Colonic mucosa (tissue), 4 donors: Measurements from ENCODE around the gene CDK5RAP3. TPM values are rescaled to one million over a fixed set of nuclear protein-coding genes. Genes with fewer than 3 reads are reported as not detected.

Experiments
- DNase-seq: peaks from one replicate; pipeline ENCODE4 v3.0.0-alpha.2; 2020
- H3K27ac ChIP-seq: fragments of 200-600 bp; one replicate; pipeline ENCODE4 v1.8.0; 2021
- H3K27me3 ChIP-seq: fragments of 200-600 bp; one replicate; pipeline ENCODE4 v1.8.0; 2021
- H3K36me3 ChIP-seq: fragments of 200-600 bp; one replicate; pipeline ENCODE4 v1.8.0; 2021
- H3K4me1 ChIP-seq: fragments of 200-600 bp; one replicate; pipeline ENCODE4 v1.8.0; 2021; ENCODE audit warnings: mild to moderate bottlenecking
- H3K4me3 ChIP-seq: fragments of 200-600 bp; one replicate; pipeline ENCODE4 v1.8.0; 2021
- H3K9ac ChIP-seq, 2 donors: one replicate each; pipeline ENCODE4 v1.7.0; 2013; ENCODE audit warnings: control low read depth in 2 of 2, low read depth in 2 of 2, low read length in 2 of 2
- H3K9me3 ChIP-seq: fragments of 200-600 bp; one replicate; pipeline ENCODE4 v1.8.0; 2021
- intact Hi-C: fragments of 100-400 bp; cut with DNase I; formaldehyde crosslinking; loops from one replicate; pipeline ENCODE4 v1.14.1; 2022
- total RNA-seq, 2 donors: library from RNA; stranded (reverse); fragmentation: NEBNext Ultra II Directional in 1 of 2; extraction: Animal tissue kit (Norgen Biotek cat#: 25700) in 1 of 2; gene quantifications; one replicate each; pipeline ENCODE4 v1.2.1, GENCODE V29; 2021
- TF ChIP-seq, protein P1 (sequence below): fragments of 200-600 bp; IDR thresholded peaks from one replicate; pipeline ENCODE4 v1.8.0; 2022; ENCODE audit warnings: antibody characterized with exemption, mild to moderate bottlenecking
- donor health status: healthy.
- donor health status: DM: no; HTN: no; CAD: no.
- donor health status: DM: no; HTN: no; CAD: no.

CDK5RAP3 gene, protein sequence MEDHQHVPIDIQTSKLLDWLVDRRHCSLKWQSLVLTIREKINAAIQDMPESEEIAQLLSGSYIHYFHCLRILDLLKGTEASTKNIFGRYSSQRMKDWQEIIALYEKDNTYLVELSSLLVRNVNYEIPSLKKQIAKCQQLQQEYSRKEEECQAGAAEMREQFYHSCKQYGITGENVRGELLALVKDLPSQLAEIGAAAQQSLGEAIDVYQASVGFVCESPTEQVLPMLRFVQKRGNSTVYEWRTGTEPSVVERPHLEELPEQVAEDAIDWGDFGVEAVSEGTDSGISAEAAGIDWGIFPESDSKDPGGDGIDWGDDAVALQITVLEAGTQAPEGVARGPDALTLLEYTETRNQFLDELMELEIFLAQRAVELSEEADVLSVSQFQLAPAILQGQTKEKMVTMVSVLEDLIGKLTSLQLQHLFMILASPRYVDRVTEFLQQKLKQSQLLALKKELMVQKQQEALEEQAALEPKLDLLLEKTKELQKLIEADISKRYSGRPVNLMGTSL
- total RNA-seq: 100 to 1,000 TPM; 131 to 172 TPM

DNA sequence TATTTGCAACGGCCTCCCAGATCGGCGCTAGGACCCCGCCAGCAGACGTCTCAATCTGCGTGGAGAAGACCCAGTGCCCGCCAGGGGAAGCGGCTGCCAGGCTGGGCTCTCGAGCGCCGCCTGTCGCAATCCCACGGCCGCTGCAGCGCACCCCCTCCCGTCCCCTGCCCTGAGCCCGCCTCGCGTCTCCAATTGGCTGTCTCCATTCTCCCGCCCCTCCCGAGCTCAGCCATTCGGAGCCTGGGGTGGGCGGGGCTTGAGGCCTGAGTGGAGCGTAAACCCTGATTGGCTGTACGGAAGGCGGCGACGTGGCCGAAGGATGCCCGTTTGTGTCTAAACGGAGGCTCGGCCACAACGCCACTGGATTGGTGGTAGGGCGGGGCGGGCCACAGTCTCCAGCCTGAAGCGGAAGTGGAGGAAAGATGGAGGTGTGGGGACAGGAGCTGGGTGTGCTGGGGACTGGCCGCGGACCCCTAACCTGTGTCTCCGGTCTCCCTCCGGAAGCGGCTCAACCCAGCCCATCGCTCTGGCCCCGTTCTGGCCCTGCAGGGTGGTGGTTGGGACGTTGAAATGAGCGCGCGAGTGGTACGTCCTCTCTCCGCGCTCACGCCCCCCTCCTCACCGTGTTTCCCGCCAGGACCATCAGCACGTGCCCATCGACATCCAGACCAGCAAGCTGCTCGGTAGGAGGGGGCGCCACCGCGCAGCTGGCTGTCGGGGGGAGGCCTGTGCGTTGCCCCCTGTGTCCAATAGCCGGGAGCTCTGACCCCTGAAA is at the start of gene CDK5RAP3:
Gene CDK5RAP3 (plus strand): TSS at position 389 of the 775 bp plus-strand sequence. CDS start 34 bp downstream, at position 423.
- peak; percentile 100 for DNase-seq
- TF ChIP-seq, protein P1, sequence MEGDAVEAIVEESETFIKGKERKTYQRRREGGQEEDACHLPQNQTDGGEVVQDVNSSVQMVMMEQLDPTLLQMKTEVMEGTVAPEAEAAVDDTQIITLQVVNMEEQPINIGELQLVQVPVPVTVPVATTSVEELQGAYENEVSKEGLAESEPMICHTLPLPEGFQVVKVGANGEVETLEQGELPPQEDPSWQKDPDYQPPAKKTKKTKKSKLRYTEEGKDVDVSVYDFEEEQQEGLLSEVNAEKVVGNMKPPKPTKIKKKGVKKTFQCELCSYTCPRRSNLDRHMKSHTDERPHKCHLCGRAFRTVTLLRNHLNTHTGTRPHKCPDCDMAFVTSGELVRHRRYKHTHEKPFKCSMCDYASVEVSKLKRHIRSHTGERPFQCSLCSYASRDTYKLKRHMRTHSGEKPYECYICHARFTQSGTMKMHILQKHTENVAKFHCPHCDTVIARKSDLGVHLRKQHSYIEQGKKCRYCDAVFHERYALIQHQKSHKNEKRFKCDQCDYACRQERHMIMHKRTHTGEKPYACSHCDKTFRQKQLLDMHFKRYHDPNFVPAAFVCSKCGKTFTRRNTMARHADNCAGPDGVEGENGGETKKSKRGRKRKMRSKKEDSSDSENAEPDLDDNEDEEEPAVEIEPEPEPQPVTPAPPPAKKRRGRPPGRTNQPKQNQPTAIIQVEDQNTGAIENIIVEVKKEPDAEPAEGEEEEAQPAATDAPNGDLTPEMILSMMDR: peak; percentile 97
- H3K4me3 ChIP-seq: peak within 1 kb of the TSS; percentile 72
- peak within 1 kb of the TSS; percentile 62 for H3K27ac ChIP-seq
- peaks cover 4% of the 10 kb centered on the region for H3K4me1 ChIP-seq
- no peaks in the 10 kb centered on the region for H3K27me3 ChIP-seq
- H3K9ac ChIP-seq: peak within 1 kb of the TSS; percentile 76 to 91
- H3K9me3 ChIP-seq: no peaks in the 10 kb centered on the region
- intact Hi-C loops: loop anchor here (10.0 kb wide), 1 partner anchor 126 kb away; the partner anchor contains the start of gene SCRN2
- H3K36me3 ChIP-seq: peaks cover 12% of the 10 kb centered on the region

DNA sequence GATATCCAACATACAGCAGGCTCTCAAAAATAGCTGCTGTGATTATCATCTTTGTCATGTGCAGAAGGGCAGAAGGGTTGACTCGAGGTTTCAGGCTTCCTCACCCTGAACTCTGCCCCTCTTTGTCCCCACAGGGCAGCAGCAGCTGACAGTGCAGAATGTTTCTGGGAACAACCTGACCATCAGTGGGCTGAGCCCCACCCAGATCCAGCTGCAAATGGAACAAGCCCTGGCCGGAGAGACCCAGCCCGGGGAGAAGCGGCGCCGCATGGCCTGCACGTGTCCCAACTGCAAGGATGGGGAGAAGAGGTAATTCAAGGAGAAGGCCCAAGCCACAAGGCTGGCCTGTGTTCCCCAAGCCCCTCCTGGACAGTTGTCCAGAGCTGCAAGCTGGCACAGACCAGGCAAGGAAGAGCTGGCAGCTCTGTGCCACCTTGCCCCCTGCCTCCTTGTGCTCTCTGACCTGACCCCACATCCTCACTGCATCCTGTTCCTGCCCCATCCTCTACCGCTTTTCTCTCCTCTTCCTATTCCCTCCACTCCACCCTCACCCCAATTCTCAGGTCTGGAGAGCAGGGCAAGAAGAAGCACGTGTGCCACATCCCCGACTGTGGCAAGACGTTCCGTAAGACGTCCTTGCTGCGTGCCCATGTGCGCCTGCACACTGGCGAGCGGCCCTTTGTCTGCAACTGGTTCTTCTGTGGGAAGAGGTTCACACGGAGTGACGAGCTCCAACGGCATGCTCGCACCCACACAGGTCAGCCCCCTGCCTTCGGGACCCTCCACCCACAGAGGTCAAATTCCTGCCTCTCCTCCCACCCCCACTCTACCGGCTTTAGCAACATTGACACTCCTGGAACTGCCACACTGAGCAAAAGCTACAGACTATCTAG is 45.9 kb upstream of the CDK5RAP3 start:
- H3K4me1 ChIP-seq: no peaks in the 10 kb centered on the region
- DNase-seq: no peak
- intact Hi-C loops: no loop called here
- TF ChIP-seq, protein P1: no peak
- H3K9me3 ChIP-seq: no peaks in the 10 kb centered on the region
- H3K4me3 ChIP-seq: no peak overlapping the region
- no peaks in the 10 kb centered on the region for H3K27me3 ChIP-seq
- no peak overlapping the region for H3K27ac ChIP-seq
- H3K36me3 ChIP-seq: peaks cover 28% of the 10 kb centered on the region
- H3K9ac ChIP-seq: no peak overlapping the region

DNA sequence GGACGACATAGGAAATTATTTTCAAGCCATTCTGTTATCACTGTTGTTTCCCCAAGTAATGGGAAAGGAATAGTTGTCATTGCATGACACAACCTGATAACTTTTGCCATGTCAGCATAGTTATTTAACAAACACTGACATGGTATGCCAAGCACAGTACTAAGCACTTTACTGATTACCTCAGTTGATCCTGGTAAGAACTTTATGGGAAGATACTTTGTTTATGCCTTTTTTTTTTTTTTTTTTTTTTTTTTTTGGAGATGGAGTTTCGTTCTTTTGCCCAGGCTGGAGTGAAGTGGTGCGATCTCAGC is 45.3 kb upstream of the CDK5RAP3 start:
- Histone ChIP-seq H3K9ac (no peak overlapping the region), H3K4me1 (no peaks in the 10 kb centered on the region), H3K4me3 (no peak overlapping the region), H3K9me3 (no peaks in the 10 kb centered on the region), H3K36me3 (peaks cover 28% of the 10 kb centered on the region), H3K27me3 (no peaks in the 10 kb centered on the region), H3K27ac (no peak overlapping the region)
- DNase-seq: no peak
- intact Hi-C loops: no loop called here
- TF ChIP-seq, protein P1: no peak

DNA sequence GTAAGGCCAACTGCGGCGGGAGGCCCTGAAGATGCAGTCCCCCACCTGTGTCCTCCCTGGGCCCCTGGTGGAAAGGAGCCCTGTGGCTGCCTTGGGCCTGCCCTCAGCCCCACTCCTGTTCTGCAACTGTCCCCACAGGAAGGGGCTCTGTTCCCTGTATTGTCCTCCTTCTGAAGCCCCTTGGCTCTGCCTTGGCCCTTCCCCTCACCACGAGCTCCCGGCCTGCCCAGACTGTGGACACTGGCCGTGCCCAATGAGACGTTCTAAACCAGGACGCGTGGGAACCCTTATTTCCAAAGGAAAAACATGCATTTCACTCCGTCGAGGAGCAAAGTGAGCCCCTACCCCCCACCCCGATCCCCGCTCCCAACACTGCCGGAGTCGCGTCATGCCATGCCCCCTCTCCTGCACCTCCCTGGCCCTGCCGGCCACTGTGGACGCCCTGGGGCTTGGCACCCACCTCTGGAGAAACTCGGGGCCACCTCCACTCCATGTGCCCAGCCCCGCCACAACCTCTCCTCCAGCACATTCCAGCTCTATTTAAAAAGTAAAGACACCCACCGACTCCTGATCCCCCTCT is 43.0 kb upstream of the CDK5RAP3 start:
- Histone ChIP-seq H3K36me3 (peaks cover 28% of the 10 kb centered on the region), H3K4me1 (no peaks in the 10 kb centered on the region), H3K27ac (no peak overlapping the region), H3K4me3 (no peak overlapping the region), H3K27me3 (no peaks in the 10 kb centered on the region), H3K9ac (no peak overlapping the region), H3K9me3 (no peaks in the 10 kb centered on the region)
- intact Hi-C loops: no loop called here
- TF ChIP-seq, protein P1: no peak
- no peak for DNase-seq
